ENCODE measurements around the gene CCDC137. TPM values are rescaled to one million over a fixed set of nuclear protein-coding genes. Genes with fewer than 3 reads are reported as not detected.

CCDC137 gene
- total and polyA plus RNA-seq, 2 of the 13 experiments (the other 11 are each of a cell fraction or from before 2014, with no cell fraction given) = 14.6 to 39.1 TPM

DNA sequence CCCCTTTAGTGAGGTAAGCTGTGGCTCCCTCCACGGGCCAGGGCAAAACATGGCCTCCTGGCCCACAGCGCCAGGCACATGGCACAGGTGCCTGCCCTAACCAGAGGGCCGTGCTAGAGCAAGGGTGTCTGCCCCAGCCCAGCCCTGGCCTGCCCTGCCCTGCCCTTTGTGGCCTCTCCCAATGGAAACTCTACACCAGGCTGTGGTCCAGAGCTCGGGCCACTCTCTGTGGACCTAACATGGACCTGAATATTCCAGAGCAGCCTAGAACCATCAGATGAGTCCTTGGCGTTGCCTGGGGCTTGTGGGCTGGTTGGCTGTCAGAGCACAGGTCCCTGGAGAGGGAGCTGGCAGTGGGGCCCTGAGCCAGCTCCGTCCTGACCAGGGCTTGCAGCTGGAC is 28.7 kb downstream of the CCDC137 start:
- no peaks in the 10 kb centered on the region; the same call in 1 of the 2 replicates for H4K20me1 ChIP-seq (ENCODE audit: insufficient read depth, low read length)
- no peak overlapping the region for H2AFZ ChIP-seq (ENCODE audit: low read length)
- CTCF ChIA-PET (ENCODE audit: low intra/inter-chr PET ratio, low total read pairs) = no interaction called here
- no TSS peak for BruUV-seq (replicated peaks)
- TF ChIP-seq TRIM24 (CRISPR knock-in tag; IDR thresholded peaks at IDR 0.05) = no peak
- TF ChIP-seq ZSCAN22 (CRISPR knock-in tag; IDR thresholded peaks at IDR 0.05) = no peak
- no peak for TF ChIP-seq ZNF331 (CRISPR knock-in tag; IDR thresholded peaks at IDR 0.05)
- no peak for TF ChIP-seq GPN1 (CRISPR knock-in tag; IDR thresholded peaks at IDR 0.05; ENCODE audit: borderline replicate concordance)
- TF ChIP-seq ZNF264 (CRISPR knock-in tag; IDR thresholded peaks at IDR 0.05) = no peak
- TF ChIP-seq ARNTL (CRISPR knock-in tag; IDR thresholded peaks at IDR 0.05) = no peak
- no peak overlapping the region for H3K4me2 ChIP-seq (ENCODE audit: low read depth, low read length)
- POLR2A ChIA-PET = interaction anchor here (1.3 to 2.1 kb wide), 2 partner anchors 11 to 18 kb away, joined by 5 to 16 read pairs; partner anchors contain the start of genes ARL16 and HGS
- no peak; the same call in 1 of the 3 replicates for ATAC-seq
- no peaks in the 10 kb centered on the region for H3K9me3 ChIP-seq (ENCODE audit: low read length)
- H3K79me2 ChIP-seq (ENCODE audit: insufficient read depth, low read length) = peaks cover 8% of the 10 kb centered on the region
- no peaks in the 10 kb centered on the region for H3K4me1 ChIP-seq (ENCODE audit: insufficient read depth, low read length)
- FAIRE-seq = no peak
- intact Hi-C loops (cut with micrococcal nuclease; ENCODE audit: unreplicated experiment) (no loop called here), in situ Hi-C loops (cut with HindIII; ENCODE audit: extremely low pct_ligation_motif_present, low pct_unique_long_range_greater_than_20kb) (no loop called here)
- no peak for DNase-seq (ENCODE audit: low spot score)
- H3K4me3 ChIP-seq (replicated peaks in 1 of 3; ENCODE audit: insufficient read depth in 1 of 3, low read depth in 2 of 3, low read length in 3 of 3) = no peak overlapping the region
- peaks cover 57 to 78% of the 10 kb centered on the region in 2 experiments for H3K36me3 ChIP-seq (replicated peaks in 1 of 2; ENCODE audit: control insufficient read depth in 1 of 2, insufficient read depth in 2 of 2, low read length in 2 of 2)
- 81% methylated on average over 3 of the region's 6 CpGs for WGBS (ENCODE audit: low lambda C conversion rate)
- H3K27ac ChIP-seq (ENCODE audit: extremely low read length, insufficient read depth, low read length) = no peak overlapping the region
- H3K27me3 ChIP-seq (ENCODE audit: control insufficient read depth in 1 of 2, insufficient read depth in 2 of 2, low read length in 2 of 2) = no peaks in the 10 kb centered on the region; a peak in 1 of 5 replicates
- H3K9ac ChIP-seq (ENCODE audit: insufficient read depth, low read depth, low read length) = no peak overlapping the region

DNA sequence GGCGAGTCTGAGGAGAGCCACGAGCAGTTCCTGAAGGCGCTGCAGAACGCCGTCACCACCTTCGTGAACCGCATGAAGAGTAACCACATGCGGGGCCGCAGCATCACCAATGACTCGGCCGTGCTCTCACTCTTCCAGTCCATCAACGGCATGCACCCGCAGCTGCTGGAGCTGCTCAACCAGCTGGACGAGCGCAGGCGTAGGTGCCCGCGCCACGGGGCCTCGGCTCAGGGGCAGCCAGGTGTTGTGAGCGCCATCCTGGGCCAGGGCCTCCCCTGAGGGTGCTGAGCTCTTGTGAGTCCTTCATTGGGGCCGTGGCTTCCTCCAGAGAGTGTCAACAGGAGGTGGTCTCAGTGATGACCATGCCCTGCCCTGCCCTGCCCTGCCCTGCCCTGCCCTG is 29.3 kb downstream of the CCDC137 start:
- no peaks in the 10 kb centered on the region for H3K9me3 ChIP-seq (ENCODE audit: low read length)
- H4K20me1 ChIP-seq (ENCODE audit: insufficient read depth, low read length) = peaks cover 3% of the 10 kb centered on the region
- no peak overlapping the region for H2AFZ ChIP-seq (ENCODE audit: low read length)
- FAIRE-seq (no peak), DNase-seq (ENCODE audit: low spot score) (no peak), ATAC-seq (peak; percentile 3; the same call in 2 of the 3 replicates)
- H3K9ac ChIP-seq (ENCODE audit: insufficient read depth, low read depth, low read length) = no peak overlapping the region
- H3K27me3 ChIP-seq (ENCODE audit: control insufficient read depth in 1 of 2, insufficient read depth in 2 of 2, low read length in 2 of 2) = no peaks in the 10 kb centered on the region; a peak in 1 of 5 replicates
- peaks cover 58 to 75% of the 10 kb centered on the region in 2 experiments for H3K36me3 ChIP-seq (replicated peaks in 1 of 2; ENCODE audit: control insufficient read depth in 1 of 2, insufficient read depth in 2 of 2, low read length in 2 of 2)
- ChIA-PET POLR2A (interaction anchor here (1.3 to 2.1 kb wide), 2 partner anchors 12 to 18 kb away, joined by 5 to 16 read pairs; partner anchors contain the start of genes ARL16 and HGS), CTCF (ENCODE audit: low intra/inter-chr PET ratio, low total read pairs) (no interaction called here)
- intact Hi-C loops (cut with micrococcal nuclease; ENCODE audit: unreplicated experiment) (no loop called here), in situ Hi-C loops (cut with HindIII; ENCODE audit: extremely low pct_ligation_motif_present, low pct_unique_long_range_greater_than_20kb) (no loop called here)
- 96% methylated on average over 20 of the region's 22 CpGs for WGBS (ENCODE audit: low lambda C conversion rate)
- H3K4me1 ChIP-seq (ENCODE audit: insufficient read depth, low read length) = peaks cover 3% of the 10 kb centered on the region
- H3K4me3 ChIP-seq (replicated peaks in 1 of 3; ENCODE audit: insufficient read depth in 1 of 3, low read depth in 2 of 3, low read length in 3 of 3) = no peak overlapping the region
- H3K4me2 ChIP-seq (ENCODE audit: low read depth, low read length) = no peak overlapping the region
- peaks cover 13% of the 10 kb centered on the region for H3K79me2 ChIP-seq (ENCODE audit: insufficient read depth, low read length)
- H3K27ac ChIP-seq (ENCODE audit: extremely low read length, insufficient read depth, low read length) = no peak overlapping the region
- BruUV-seq (replicated peaks) = no TSS peak
- TF ChIP-seq ZC3H13 (CRISPR knock-in tag; IDR thresholded peaks at IDR 0.05) = peak; percentile 48; the same call in 1 of the 2 replicates
- no peak for TF ChIP-seq ZNF761 (CRISPR knock-in tag; conservative IDR thresholded peaks at IDR 0.05)
- TF ChIP-seq, protein P1, sequence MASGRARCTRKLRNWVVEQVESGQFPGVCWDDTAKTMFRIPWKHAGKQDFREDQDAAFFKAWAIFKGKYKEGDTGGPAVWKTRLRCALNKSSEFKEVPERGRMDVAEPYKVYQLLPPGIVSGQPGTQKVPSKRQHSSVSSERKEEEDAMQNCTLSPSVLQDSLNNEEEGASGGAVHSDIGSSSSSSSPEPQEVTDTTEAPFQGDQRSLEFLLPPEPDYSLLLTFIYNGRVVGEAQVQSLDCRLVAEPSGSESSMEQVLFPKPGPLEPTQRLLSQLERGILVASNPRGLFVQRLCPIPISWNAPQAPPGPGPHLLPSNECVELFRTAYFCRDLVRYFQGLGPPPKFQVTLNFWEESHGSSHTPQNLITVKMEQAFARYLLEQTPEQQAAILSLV (CRISPR knock-in tag; IDR thresholded peaks at IDR 0.05; ENCODE audit: borderline replicate concordance) = no peak
- no peak for TF ChIP-seq ARNTL (CRISPR knock-in tag; IDR thresholded peaks at IDR 0.05)
- TF ChIP-seq, protein P2, sequence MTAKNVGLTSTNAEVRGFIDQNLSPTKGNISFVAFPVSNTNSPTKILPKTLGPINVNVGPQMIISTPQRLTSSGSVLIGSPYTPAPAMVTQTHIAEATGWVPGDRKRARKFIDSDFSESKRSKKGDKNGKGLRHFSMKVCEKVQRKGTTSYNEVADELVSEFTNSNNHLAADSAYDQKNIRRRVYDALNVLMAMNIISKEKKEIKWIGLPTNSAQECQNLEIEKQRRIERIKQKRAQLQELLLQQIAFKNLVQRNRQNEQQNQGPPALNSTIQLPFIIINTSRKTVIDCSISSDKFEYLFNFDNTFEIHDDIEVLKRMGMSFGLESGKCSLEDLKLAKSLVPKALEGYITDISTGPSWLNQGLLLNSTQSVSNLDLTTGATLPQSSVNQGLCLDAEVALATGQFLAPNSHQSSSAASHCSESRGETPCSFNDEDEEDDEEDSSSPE (CRISPR knock-in tag; IDR thresholded peaks at IDR 0.05) = no peak
- TF ChIP-seq YY1 (IDR thresholded peaks at IDR 0.05; ENCODE audit: insufficient read depth, insufficient replicate concordance, low read depth, low read length) = no peak
- TF ChIP-seq SRSF4 (IDR thresholded peaks at IDR 0.05; ENCODE audit: low read depth, low read length, poor library complexity, severe bottlenecking) = no peak
- peak; percentile 47; the same call in 1 of the 2 replicates for TF ChIP-seq ZNF451 (CRISPR knock-in tag; IDR thresholded peaks at IDR 0.05)
- TF ChIP-seq GZF1 (CRISPR knock-in tag; IDR thresholded peaks at IDR 0.05) = no peak
- no peak for TF ChIP-seq ZKSCAN1 (IDR thresholded peaks at IDR 0.05; ENCODE audit: low read length)
- no peak for TF ChIP-seq TBX2 (CRISPR knock-in tag; IDR thresholded peaks at IDR 0.05; ENCODE audit: borderline replicate concordance)
